ENCODE measurements around the gene NOL9.

- TF ChIP-seq POLR2A (IDR thresholded peaks at IDR 0.05) = no peak
- no peak for TF ChIP-seq CTCF (IDR thresholded peaks at IDR 0.05)
- no peak for TF ChIP-seq EP300 (IDR thresholded peaks at IDR 0.05)
Observed at GRCh38 chr1:6535214-6535613, 19.1 kb downstream of the NOL9 start.

Data from tibial nerve (tissue), 4 donors.